ENCODE data around the gene ERP27. TPM values are rescaled to one million over a fixed set of nuclear protein-coding genes. Genes with fewer than 3 reads are reported as not detected.
A peak's percentile ranks its signal among the peaks of the same experiment; 100 is the strongest.

Gene ERP27
- total RNA-seq, 1 donor from 2014 or later, result not detected

DNA sequence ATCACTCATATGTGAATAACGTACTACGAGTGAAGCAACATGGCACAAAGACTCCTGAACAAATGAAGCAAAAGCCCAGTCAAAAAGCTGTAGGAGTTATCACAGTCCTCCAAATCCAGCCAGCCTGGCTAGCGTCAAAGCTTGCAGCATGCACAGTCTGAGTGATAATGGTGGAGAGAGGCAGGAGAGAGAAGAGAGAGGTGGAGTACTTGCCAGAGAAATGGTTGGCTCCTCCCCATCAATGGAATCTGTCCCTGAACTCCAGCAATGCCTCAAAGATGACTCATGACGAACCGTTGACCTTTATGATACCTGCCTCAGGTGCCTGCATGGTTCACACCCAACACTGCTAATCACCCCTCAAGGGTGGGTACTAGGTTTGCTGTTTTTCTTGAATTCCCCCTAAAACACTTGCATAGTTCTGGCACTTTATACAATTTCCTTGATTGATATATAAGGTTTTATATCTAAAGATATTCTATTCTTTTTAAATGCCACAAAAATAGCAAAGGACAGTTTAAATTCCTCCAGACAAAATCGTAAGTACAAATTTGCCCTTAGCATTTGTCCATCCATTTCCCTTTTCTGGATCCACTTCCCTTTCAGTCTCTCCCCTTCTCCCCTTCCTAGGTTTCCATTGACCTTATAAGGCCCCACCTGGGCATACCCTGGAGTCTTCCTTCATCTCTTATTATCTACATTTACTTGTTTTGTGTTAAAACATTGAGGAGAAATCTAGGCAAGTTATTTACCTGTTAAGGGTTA, 12.8 kb upstream of the ERP27 start:
- intact Hi-C loops (cut with DNase I), result loop anchor here (5.0 kb wide), 2 partner anchors 41 to 256 kb away; no protein-coding TSS in a partner anchor
- TF ChIP-seq CTCF (IDR thresholded peaks at IDR 0.05), result no peak
- Histone ChIP-seq H3K9me3 (no peaks in the 10 kb centered on the region), H3K27me3 (no peaks in the 10 kb centered on the region), H3K27ac (peak overlapping the region; percentile 91 to 96), H3K4me1 (peaks cover 5 to 58% of the 10 kb centered on the region in 2 donors), H3K4me3 (no peak overlapping the region), H3K36me3 (peaks cover 0 to 8% of the 10 kb centered on the region in 2 donors)
- DNase-seq (ENCODE audit: low spot score in 2 of 2), result no peak

DNA sequence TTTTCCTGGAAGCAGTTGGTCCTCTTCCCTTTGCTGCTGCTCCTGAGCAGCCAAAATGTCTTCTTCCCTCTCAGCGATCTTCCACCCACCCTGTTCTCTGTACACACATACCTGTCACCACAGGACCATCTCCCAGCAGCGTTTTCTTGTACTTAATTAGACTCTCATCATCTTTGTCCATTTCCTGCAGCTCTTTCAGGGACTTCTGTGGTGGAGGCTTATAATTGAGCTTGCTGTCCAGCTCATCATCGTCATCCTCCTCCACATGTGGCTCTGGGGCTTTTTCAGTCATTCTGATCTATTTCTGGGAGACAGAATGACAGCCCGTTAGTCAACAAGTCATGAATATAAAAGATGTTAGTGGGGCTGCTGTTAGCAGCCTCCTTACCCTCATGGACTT, 12.1 kb upstream of the ERP27 start:
- no peak for TF ChIP-seq CTCF (IDR thresholded peaks at IDR 0.05)
- intact Hi-C loops (cut with DNase I), result loop anchor here (5.0 kb wide), 2 partner anchors 42 to 257 kb away; no protein-coding TSS in a partner anchor
- Histone ChIP-seq H3K9me3 (no peaks in the 10 kb centered on the region), H3K27ac (peak overlapping the region; percentile 91 to 96), H3K4me3 (no peak overlapping the region), H3K36me3 (peaks cover 0 to 8% of the 10 kb centered on the region in 2 donors), H3K4me1 (peaks cover 9 to 58% of the 10 kb centered on the region in 2 donors), H3K27me3 (no peaks in the 10 kb centered on the region)
- no peak for DNase-seq (ENCODE audit: low spot score in 2 of 2)

GRCh38 chr12:14949631-14950030, 11.3 kb upstream of the ERP27 start:
- H3K36me3 ChIP-seq, result peaks cover 5 to 10% of the 10 kb centered on the region in 2 donors
- intact Hi-C loops (cut with DNase I), result loop anchor here (2.0 to 5.0 kb wide), 5 partner anchors 43 to 258 kb away; partner anchors contain the start of gene MGP
- no peak for TF ChIP-seq CTCF (IDR thresholded peaks at IDR 0.05)
- DNase-seq (ENCODE audit: low spot score in 2 of 2), result no peak
- H3K27ac ChIP-seq, result peak overlapping the region; percentile 91 to 96
- no peak overlapping the region for H3K4me3 ChIP-seq
- no peaks in the 10 kb centered on the region for H3K9me3 ChIP-seq
- H3K4me1 ChIP-seq, result peaks cover 9 to 58% of the 10 kb centered on the region in 2 donors
- no peaks in the 10 kb centered on the region for H3K27me3 ChIP-seq

- no peaks in the 10 kb centered on the region for H3K9me3 ChIP-seq
- no peaks in the 10 kb centered on the region for H3K27me3 ChIP-seq
- peak overlapping the region in 1 of 2 donors; percentile 50 for H3K4me3 ChIP-seq
- peaks cover 9 to 15% of the 10 kb centered on the region in 2 donors for H3K36me3 ChIP-seq
- TF ChIP-seq CTCF (IDR thresholded peaks at IDR 0.05), result no peak
- intact Hi-C loops (cut with DNase I), result loop anchor here (2.0 to 5.0 kb wide), 3 partner anchors 64 to 176 kb away; partner anchors contain the start of gene MGP
- peak overlapping the region; percentile 91 to 96 for H3K27ac ChIP-seq
- H3K4me1 ChIP-seq, result peaks cover 9 to 56% of the 10 kb centered on the region in 2 donors
- DNase-seq (ENCODE audit: low spot score in 2 of 2), result peak in 1 of 2 donors; percentile 81
These were observed 10.3 kb upstream of the ERP27 start for GRCh38 chr12:14948672-14949071.

- peaks cover 9 to 50% of the 10 kb centered on the region in 2 donors for H3K4me1 ChIP-seq
These were observed 8.5 kb upstream of the ERP27 start for GRCh38 chr12:14946861-14947260.

More at GRCh38 chr12:14946861-14947260, 8.5 kb upstream of the ERP27 start:
- DNase-seq (ENCODE audit: low spot score in 2 of 2), result no peak
- TF ChIP-seq CTCF (IDR thresholded peaks at IDR 0.05), result no peak
- H3K27ac ChIP-seq, result peak overlapping the region; percentile 91 to 96
- peaks cover 19 to 33% of the 10 kb centered on the region in 2 donors for H3K36me3 ChIP-seq
- intact Hi-C loops (cut with DNase I), result loop anchor here (5.0 kb wide), 2 partner anchors 100 to 175 kb away; a partner anchor contains a TSS
- H3K9me3 ChIP-seq, result no peaks in the 10 kb centered on the region
- H3K4me3 ChIP-seq, result no peak overlapping the region
- no peaks in the 10 kb centered on the region for H3K27me3 ChIP-seq

Data from ascending aorta (tissue), 2 donors.